ENCODE measurements around the gene TSSK3. TPM values are rescaled to one million over a fixed set of nuclear protein-coding genes. Genes with fewer than 3 reads are reported as not detected.

TSSK3 gene
- total and polyA plus RNA-seq, 2 donors (not counting 1 experiment from before 2014, with no cell fraction given) = 1.8 to 11.6 TPM

DNA sequence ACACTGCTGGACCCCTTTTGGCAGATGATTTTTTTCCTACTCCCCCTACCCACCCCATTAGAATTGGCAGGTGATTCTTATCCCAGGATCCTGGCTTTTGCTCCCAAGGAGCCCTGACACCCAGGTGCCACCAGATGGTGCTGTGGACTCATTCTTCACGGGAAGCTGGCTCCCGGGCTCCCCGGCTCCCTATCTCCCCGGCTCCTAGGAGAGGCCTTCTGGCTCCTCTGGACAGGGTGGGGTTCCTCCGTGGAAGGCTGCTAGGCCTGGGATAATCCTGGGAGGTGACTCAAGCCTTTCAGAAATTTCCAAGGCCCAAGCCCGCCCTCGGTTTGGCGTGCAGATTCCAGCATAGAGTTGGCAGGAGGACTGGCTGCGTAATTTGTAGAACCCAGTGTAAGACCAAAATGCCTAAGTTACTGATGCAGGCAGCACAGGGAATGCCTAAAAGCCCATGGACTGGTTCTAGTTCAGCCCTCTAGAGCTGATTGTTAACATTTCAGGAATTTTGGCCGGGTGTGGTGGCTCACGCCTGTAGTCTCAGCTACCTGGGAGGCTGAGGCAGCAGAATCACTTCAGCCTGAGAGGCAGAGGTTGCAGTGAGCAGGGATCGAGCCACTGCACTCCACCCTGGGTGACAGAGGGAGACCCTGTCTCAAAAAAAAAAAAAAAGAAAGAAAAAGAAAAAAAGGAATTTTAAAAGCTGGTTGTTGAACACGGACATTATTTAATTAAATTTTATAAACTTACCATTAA is 38.7 kb downstream of the TSSK3 start:
- WGBS (ENCODE audit: insufficient coverage) = 68% methylated on average over 8 of the region's 13 CpGs
- peak overlapping the region; percentile 52 for H2AFZ ChIP-seq (ENCODE audit: insufficient read depth, low read depth, low read length, poor library complexity, severe bottlenecking)
- intact Hi-C loops (cut with micrococcal nuclease) = loop anchor here (2.0 kb wide), 2 partner anchors 14 to 472 kb away; no protein-coding TSS in a partner anchor
- peak overlapping the region; percentile 50 for H3K4me2 ChIP-seq (replicated peaks; ENCODE audit: low read depth, low read length, poor library complexity, severe bottlenecking)
- H3K4me3 Mint-ChIP-seq = peak overlapping the region; percentile 13
- peaks cover 3% of the 10 kb centered on the region for H3K27me3 Mint-ChIP-seq
- H3K36me3 ChIP-seq (replicated peaks in 1 of 2; ENCODE audit: control extremely low read depth in 1 of 2, control insufficient read depth in 1 of 2, extremely low read depth in 1 of 2, insufficient read depth in 2 of 2, low read length in 1 of 2) = no peaks in the 10 kb centered on the region
- ATAC-seq (ENCODE audit: low read depth) (peak; percentile 69), DNase-seq (peak; percentile 64)
- no peak overlapping the region for H3K27ac ChIP-seq (ENCODE audit: low read length in 2 of 2)
- H3K4me3 ChIP-seq (ENCODE audit: control extremely low read depth in 1 of 5, extremely low read depth in 1 of 5, insufficient read depth in 1 of 5, low read depth in 2 of 5, low read length in 4 of 5) = no peak overlapping the region
- no peaks in the 10 kb centered on the region for H3K79me2 ChIP-seq (ENCODE audit: control insufficient read depth, insufficient read depth, low read length)
- no peaks in the 10 kb centered on the region for H4K20me1 ChIP-seq (ENCODE audit: control insufficient read depth, insufficient read depth, low read length, poor library complexity, severe bottlenecking)
- H3K27ac Mint-ChIP-seq = no peak overlapping the region
- TF ChIP-seq EZH2 (IDR thresholded peaks at IDR 0.05; ENCODE audit: borderline replicate concordance, insufficient read depth, low read depth, low read length, poor library complexity, severe bottlenecking) (no peak), CTCF (IDR thresholded peaks at IDR 0.05) (peak; percentile 79)
- H3K27me3 ChIP-seq (replicated peaks in 1 of 4; ENCODE audit: control extremely low read depth in 1 of 4, control insufficient read depth in 3 of 4, insufficient read depth in 4 of 4, low read length in 3 of 4) = no peaks in the 10 kb centered on the region
- no peaks in the 10 kb centered on the region for H3K9me3 ChIP-seq (ENCODE audit: control extremely low read depth in 1 of 3, control insufficient read depth in 2 of 3, insufficient read depth in 1 of 3, low read length in 2 of 3)
- no peak overlapping the region for H3K9ac ChIP-seq (ENCODE audit: low read length)
- CTCF ChIA-PET = interaction anchor here (0.6 to 5.1 kb wide), 35 partner anchors 8 to 492 kb away, joined by 3 to 76 read pairs (median 4); partner anchors contain the start of genes FAM167B, IQCC, KPNA6 and MARCKSL1
- POLR2A ChIA-PET = interaction anchor here (0.6 to 0.7 kb wide), 3 partner anchors 65 to 330 kb away, joined by 3 to 4 read pairs (median 3); partner anchors contain the start of gene MARCKSL1
- H3K4me1 ChIP-seq (ENCODE audit: control insufficient read depth in 2 of 2, insufficient read depth in 2 of 2, low read length in 2 of 2) = peaks cover 0 to 3% of the 10 kb centered on the region in 2 donors
- H3K4me1 Mint-ChIP-seq = peaks cover 2% of the 10 kb centered on the region
- no peaks in the 10 kb centered on the region for H3K9me3 Mint-ChIP-seq (ENCODE audit: insufficient read depth)

- H2AFZ ChIP-seq (ENCODE audit: insufficient read depth, low read depth, low read length, poor library complexity, severe bottlenecking) = no peak overlapping the region
- CTCF ChIA-PET = no interaction called here
- Mint-ChIP-seq H3K9me3 (ENCODE audit: insufficient read depth) (no peaks in the 10 kb centered on the region), H3K27me3 (no peaks in the 10 kb centered on the region), H3K4me3 (no peak overlapping the region), H3K4me1 (peaks cover 2% of the 10 kb centered on the region), H3K27ac (no peak overlapping the region)
- intact Hi-C loops (cut with micrococcal nuclease) = no loop called here
- H3K9me3 ChIP-seq (ENCODE audit: control extremely low read depth in 1 of 3, control insufficient read depth in 2 of 3, insufficient read depth in 1 of 3, low read length in 2 of 3) = no peaks in the 10 kb centered on the region
- ATAC-seq (ENCODE audit: low read depth) = no peak
- no peaks in the 10 kb centered on the region for H3K27me3 ChIP-seq (replicated peaks in 1 of 4; ENCODE audit: control extremely low read depth in 1 of 4, control insufficient read depth in 3 of 4, insufficient read depth in 4 of 4, low read length in 3 of 4)
- POLR2A ChIA-PET = no interaction called here
- H3K27ac ChIP-seq (ENCODE audit: low read length in 2 of 2) = no peak overlapping the region
- no peaks in the 10 kb centered on the region for H4K20me1 ChIP-seq (ENCODE audit: control insufficient read depth, insufficient read depth, low read length, poor library complexity, severe bottlenecking)
- H3K4me2 ChIP-seq (replicated peaks; ENCODE audit: low read depth, low read length, poor library complexity, severe bottlenecking) = no peak overlapping the region
- TF ChIP-seq CTCF (IDR thresholded peaks at IDR 0.05) = no peak
- TF ChIP-seq EZH2 (IDR thresholded peaks at IDR 0.05; ENCODE audit: borderline replicate concordance, insufficient read depth, low read depth, low read length, poor library complexity, severe bottlenecking) = no peak
- no peak overlapping the region for H3K4me3 ChIP-seq (ENCODE audit: control extremely low read depth in 1 of 5, extremely low read depth in 1 of 5, insufficient read depth in 1 of 5, low read depth in 2 of 5, low read length in 4 of 5)
- no peaks in the 10 kb centered on the region for H3K36me3 ChIP-seq (replicated peaks in 1 of 2; ENCODE audit: control extremely low read depth in 1 of 2, control insufficient read depth in 1 of 2, extremely low read depth in 1 of 2, insufficient read depth in 2 of 2, low read length in 1 of 2)
- no peak for DNase-seq
- peaks cover 0 to 3% of the 10 kb centered on the region in 2 donors for H3K4me1 ChIP-seq (ENCODE audit: control insufficient read depth in 2 of 2, insufficient read depth in 2 of 2, low read length in 2 of 2)
- H3K9ac ChIP-seq (ENCODE audit: low read length) = no peak overlapping the region
- no peaks in the 10 kb centered on the region for H3K79me2 ChIP-seq (ENCODE audit: control insufficient read depth, insufficient read depth, low read length)
- whole genome bisulfite sequencing (ENCODE audit: insufficient coverage) = no CpG with 5 or more reads among the region's 2 CpGs
These were observed 42.6 kb downstream of the TSSK3 start for GRCh38 chr1:32404946-32405345.

Data from B cell (primary cell).